NCI-H2227 (cell line): Measurements from ENCODE around the gene NME9.

ENCODE experiments used
- DNase-seq: peaks from one replicate; lab custom pipeline; 2025; ENCODE audit not compliant: unreplicated experiment; lab: John Stamatoyannopoulos, UW

The NME9 gene

DNA sequence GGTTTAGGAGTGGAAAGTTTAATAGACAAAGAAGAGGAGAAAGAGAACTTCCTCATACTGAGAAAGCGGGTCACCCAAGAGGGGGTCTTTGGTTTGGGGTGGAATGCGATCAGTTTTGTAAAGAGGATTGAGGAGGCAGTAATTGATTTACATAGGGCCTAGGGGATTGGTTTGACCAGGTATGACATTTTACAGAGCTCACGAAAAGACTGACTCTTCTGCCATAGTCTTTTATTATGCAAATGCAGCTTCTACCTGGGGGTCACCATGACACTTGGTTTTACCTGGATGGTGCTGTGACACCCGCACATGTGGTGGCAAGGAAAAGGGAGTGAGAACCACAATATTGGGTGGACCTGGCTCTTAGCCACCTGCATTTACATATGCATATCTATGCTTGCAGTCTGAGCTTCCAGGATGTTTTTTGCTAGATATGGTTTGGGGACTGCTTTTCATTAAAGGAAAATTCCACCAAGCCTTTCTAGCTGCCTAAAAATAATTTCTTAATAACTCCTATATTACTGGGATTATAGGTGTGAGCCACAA is 6.9 kb upstream of the NME9 start:
- DNase-seq, result no peak

- DNase-seq, result no peak
Measured at GRCh38 chr3:138334608-138335007, 5.0 kb upstream of the NME9 start.

DNA sequence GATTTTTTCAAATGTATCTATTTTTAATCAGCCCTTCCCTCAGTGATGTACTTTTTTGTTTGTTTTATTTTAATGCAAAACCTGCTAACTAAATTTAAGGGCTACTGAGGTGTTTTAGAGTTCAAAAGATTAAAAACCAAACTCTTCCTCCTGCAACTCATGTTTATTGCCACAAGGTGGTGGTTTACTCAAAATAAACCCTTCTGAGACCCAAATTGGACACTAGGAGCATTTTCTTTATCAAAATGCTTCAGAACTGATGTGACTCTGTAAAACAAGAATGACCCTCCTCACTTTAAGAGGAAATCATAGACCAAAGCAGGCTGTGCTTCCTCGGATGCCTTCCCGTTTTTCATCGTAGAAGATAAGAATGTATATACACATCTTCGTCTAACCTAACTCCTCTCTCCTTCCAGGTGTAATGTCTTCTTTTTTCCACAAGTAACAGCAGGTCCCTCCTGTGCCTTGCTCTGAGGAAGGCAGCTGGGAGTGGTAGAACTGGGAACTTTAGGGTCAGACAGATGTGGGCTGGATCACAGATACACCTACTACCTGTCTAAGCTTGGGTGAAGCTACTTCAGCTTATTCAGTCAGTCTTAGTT is 2.9 kb upstream of the NME9 start:
- DNase-seq, result peak; percentile 33

- DNase-seq, result peak; percentile 1
Measured at GRCh38 chr3:138331143-138331894, 1.7 kb upstream of the NME9 start.

DNA sequence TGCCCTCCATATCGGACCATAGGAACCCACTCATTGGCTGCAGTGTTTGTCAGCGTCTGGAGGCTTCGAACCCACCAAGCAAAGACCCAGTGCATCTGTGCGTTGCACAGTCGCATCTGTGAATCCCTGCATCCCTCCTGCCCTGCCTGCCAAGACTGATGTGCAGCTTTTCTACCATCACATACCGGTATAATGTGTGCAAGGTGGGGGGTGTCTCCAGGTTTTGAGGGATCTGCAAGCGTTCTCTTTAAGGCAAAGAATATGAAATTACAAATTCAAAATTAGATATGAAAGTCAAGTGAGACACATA is 288 bp upstream of the NME9 start:
- no peak for DNase-seq

- DNase-seq, result peak; percentile 4
Measured at GRCh38 chr3:138328341-138328740, 1.3 kb downstream of the NME9 start.

DNA sequence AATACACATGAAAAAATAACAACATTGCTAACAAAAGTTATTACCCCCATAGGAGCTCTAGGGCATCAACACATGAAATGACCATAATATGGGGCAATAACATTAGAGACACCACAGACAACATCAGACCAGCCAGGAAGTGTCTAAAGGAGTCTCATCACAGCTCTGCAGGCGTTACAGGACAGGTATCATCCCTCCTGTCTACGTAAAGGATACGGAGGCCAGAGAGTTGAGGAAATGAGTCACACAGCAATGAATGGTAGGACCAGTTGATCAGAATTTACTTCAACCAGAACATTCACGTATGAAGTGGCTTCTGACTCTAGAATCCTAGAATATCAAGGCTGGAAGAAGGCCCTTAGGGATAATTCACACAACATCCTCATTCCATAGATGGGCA is 1.8 kb downstream of the NME9 start:
- no peak for DNase-seq

- DNase-seq, result no peak
Measured at GRCh38 chr3:138326866-138327595, 2.6 kb downstream of the NME9 start.

DNA sequence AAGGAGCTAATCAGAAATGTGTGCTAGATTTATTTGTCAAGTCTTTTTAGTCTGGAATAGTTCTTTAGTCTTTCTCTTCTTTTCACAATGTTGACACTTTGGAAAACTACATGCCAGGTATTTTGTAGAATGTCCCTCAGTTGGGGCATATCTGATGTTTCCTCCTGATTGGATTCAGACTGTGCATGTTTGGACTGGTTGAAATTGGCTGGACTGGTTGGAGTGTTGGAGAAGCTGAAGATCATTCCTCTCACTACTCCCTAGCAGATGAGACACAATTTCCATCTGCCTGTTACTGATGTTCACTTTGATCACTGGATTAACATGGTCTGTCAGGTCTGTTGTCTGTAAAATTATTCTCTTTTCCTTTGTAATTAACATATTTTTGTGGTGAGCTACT is 3.7 kb downstream of the NME9 start:
- DNase-seq, result no peak

- no peak for DNase-seq
Measured at GRCh38 chr3:138323971-138324370, 5.7 kb downstream of the NME9 start.

GRCh38 chr3:138317687-138318086 is 12.0 kb downstream of the NME9 start:
- no peak for DNase-seq

DNA sequence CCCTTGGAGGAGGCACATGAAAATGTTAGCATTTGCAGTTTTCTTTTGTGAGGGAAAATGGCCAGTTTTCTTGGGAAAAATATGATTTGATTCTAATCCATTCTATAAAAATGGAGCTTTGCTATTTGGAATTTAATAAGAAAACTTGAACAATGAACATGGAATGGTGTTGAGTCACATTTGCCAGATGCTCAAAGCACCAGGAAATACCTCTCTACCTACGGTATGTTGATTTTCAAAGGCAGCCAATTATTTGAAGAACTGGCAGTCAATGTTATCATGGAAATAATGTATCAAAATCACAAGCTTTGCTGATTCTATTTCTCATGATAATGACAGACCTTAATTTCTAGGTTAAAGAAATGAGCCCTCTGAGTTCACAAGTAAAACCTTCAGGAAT is 14.9 kb downstream of the NME9 start:
- no peak for DNase-seq

GRCh38 chr3:138310494-138310893 is 19.2 kb downstream of the NME9 start:
- no peak for DNase-seq

DNA sequence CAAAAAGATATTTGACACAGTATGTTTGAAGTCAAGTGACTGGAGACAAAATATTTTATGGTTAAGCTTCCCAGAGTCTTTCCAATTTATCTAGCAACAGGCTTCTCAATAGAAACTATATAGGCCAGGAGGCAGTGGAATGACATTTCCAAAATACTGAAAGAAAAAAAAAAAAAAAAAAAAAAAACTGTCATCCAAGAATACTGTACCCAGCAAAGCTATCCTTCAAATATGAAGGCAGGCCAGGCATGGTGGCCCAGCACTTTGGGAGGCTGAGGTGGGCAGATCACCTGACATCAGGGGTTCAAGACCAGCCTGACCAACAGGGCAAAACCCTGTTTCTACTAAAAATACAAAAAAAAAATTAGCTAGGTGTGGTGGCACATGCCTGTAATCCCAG is 20.9 kb downstream of the NME9 start:
- no peak for DNase-seq

DNA sequence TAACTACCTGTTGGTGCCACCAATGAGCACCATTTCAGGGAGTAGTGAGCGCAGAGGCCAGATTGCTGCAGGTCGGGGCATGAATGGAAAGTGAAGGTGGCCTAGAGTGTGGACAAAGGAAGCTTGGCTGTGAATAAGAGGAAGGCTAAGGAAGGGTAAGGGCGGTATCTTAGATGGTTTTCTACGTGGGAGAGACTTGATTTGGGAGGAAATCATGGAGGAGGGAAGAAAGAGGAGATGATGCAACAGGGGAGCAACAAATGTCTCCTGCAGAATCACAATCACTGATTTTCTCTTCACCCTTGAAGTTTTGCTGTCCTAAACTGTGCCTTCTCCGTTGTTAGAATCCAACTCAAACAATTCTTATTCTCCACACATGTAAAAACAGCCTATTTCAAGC is 21.8 kb downstream of the NME9 start:
- DNase-seq, result no peak

DNA sequence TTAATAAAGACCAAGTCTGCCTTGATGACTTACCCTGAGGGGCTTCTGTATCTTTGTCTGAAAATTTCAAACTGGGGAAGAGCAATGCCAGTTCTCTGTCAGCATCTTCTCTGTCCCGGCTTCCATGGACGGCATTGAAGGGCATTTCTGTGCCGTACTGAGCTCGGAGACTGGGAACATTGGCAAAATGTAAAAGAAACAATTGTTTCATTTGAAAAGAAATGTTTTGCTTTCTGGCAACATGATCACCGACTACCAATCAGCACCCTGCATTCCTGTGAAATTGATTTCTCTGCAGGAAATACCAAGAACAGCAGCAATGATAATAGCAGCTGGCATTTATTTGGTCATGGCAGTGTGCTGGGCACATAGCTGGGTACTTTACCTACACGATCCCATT is 26.2 kb downstream of the NME9 start:
- DNase-seq, result no peak

- DNase-seq, result no peak
Measured at GRCh38 chr3:138300647-138301046, 29.0 kb downstream of the NME9 start.

GRCh38 chr3:138297876-138298275 is 31.8 kb downstream of the NME9 start:
- DNase-seq, result no peak

DNA sequence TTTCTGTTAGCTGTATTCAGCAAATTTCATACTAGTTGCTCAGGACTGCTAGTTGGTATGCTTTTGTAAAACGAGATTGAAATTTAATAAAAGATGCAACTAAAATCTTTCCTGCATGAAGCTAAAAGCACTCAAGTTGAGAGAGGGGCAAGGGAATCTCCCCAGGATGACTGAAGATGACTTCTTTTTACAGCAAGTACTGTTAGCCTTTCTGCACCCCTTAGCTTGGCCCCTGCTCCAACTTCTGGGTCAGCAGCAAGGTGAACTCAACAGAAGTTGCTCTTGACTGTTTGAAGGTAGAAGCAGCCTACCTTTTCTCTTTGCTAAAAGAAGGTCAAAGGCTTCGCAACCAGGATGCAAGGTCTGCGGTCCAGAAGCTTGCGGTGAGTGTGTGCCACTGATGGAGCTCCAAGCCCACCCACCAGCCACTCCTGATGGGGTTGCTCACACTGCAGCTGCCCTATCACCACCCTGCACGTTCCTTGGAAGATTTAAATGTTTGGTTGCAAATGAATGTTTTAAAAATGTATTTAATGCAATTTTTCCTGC is 32.5 kb downstream of the NME9 start:
- no peak for DNase-seq

DNA sequence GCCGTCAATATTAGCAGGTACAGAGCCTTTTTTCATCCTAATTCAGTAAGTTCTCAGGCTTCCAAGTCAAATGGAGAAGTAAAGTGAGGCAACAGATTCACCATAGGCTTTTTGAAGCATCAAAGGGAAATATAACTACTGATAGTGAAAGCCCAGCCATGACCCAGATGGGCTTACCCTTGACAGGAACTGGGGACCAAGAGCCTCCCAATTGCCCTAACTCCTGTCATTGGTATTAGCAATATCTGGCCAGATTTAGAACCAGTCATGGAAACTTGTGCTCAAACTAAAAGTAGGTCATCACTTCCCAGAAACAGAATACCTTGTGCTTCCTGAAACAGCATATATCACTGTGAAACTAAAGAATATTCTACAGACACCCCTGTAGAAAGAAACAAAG is 33.0 kb downstream of the NME9 start:
- DNase-seq, result no peak

- DNase-seq, result no peak
Measured at GRCh38 chr3:138289701-138290100, 40.0 kb downstream of the NME9 start.

GRCh38 chr3:138289260-138289659 is 40.4 kb downstream of the NME9 start:
- DNase-seq, result no peak
